Mammary epithelial cell (primary cell): ENCODE results near the gene GINS3.

Experiments
- EZH2 ChIP-seq: IDR thresholded peaks from 2 replicates; pipeline ENCODE4 v1.6.1; 2012; ENCODE audit warnings: low read length, inconsistent platforms, borderline replicate concordance
- TF ChIP-seq, protein P1 (sequence below), 2 donors: IDR thresholded peaks in 1 of 2; conservative IDR thresholded peaks in 1 of 2; 2 replicates each; pipeline ENCODE4 v1.5.1; 2011 to 2012; ENCODE audit warnings: inconsistent platforms in 2 of 2, low read length in 2 of 2, mild to moderate bottlenecking in 2 of 2, control low read depth in 1 of 2, low read depth in 1 of 2; ENCODE audit not compliant: insufficient read depth in 1 of 2; ENCODE audit errors: extremely low read depth in 1 of 2

DNA sequence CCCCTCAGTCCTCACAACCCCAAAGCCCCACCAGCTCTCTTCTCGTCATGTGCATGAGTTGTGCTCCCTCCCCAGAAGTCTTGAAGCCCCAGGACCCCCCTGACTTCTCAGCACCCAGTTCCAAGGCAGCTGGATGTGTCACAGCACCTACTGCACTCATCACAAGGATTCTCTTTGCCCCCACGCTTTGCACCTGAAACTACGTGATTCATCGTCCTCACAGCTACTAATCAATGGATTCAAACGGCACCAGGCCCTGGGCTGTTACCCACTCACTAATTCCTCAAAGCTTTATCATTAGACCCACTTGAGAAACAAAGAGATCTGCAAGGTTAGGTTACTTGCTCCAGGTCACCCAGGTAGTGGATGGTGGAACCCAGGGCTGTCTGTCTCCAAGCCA lies 62.6 kb downstream of the GINS3 start:
- TF ChIP-seq, protein P1, sequence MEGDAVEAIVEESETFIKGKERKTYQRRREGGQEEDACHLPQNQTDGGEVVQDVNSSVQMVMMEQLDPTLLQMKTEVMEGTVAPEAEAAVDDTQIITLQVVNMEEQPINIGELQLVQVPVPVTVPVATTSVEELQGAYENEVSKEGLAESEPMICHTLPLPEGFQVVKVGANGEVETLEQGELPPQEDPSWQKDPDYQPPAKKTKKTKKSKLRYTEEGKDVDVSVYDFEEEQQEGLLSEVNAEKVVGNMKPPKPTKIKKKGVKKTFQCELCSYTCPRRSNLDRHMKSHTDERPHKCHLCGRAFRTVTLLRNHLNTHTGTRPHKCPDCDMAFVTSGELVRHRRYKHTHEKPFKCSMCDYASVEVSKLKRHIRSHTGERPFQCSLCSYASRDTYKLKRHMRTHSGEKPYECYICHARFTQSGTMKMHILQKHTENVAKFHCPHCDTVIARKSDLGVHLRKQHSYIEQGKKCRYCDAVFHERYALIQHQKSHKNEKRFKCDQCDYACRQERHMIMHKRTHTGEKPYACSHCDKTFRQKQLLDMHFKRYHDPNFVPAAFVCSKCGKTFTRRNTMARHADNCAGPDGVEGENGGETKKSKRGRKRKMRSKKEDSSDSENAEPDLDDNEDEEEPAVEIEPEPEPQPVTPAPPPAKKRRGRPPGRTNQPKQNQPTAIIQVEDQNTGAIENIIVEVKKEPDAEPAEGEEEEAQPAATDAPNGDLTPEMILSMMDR (conservative IDR thresholded peaks at IDR 0.05 in 1 of 2, IDR thresholded peaks at IDR 0.05 in 1 of 2; ENCODE audit: extremely low read depth in 1 of 2, insufficient read depth in 1 of 2, low read depth in 1 of 2, low read length in 2 of 2): no peak
- TF ChIP-seq EZH2: no peak
